Midbrain (tissue), 1 donor: ENCODE results near the gene FUT8.
"Not testable (repeated sequence)": the region's sequence is repeated elsewhere in the genome, so short reads cannot be mapped to it uniquely, and the experiment has no call there.

Source experiments
- DNase-seq: peaks from one replicate; lab custom pipeline; 2025; lab: John Stamatoyannopoulos, UW

The FUT8 gene

DNA sequence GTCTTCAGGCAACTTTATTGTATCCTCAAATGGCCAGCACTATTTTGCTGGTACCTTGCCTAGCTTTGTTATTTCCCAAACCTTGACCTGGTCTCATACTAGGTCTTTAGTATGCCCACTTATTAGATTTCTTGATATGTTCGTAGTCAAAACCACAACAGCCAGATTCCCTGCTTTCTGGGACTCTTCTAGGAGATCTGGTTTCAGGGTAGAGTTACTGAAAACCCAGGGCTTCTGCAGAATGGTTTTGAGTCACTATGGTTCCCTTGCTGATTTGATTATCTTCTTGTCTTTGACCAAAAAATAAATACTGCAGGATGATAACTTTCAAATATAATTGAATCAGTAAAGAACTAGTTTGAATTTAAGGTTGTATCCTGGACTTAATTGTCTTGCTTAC is 211.2 kb downstream of the FUT8 start:
- no peak for DNase-seq

DNA sequence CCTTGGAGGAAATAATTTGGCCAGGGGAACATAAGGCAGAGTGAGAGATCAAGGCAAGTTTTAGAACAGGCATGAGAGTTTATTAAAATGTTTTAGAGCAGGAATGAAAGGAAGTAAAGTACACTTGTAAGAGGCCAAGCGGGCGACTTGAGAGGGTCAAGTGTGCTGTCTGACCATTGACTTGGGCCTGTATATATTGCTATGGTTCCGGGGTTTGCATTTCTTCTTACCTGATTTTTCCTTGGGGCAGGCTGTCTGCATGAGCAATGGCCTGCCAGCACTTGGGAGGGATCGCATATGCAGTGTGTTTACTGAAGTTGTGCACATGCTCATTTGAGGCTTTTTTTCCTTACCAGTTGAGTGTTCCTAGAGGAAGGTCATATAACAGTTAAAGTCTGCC is 214.8 kb downstream of the FUT8 start:
- DNase-seq: no peak

DNA sequence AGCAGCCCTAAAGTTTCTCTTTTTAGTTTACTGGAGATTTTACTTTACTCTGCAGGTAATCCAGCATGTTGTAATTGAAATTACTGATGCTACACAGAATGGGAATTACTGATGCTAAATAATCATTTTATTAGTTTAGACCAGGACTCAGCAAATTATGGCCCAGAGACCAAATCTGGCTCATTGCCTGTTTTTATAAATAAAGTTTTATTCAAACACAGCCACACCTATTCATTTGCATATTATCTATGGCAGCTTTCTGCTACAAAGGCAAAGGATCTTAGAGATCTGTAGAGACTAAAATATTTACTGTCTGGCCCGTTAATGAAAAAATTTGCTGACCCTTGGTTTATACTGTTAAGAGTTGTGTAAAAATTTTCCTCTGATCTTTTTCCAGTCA is 216.1 kb downstream of the FUT8 start:
- no peak for DNase-seq

DNA sequence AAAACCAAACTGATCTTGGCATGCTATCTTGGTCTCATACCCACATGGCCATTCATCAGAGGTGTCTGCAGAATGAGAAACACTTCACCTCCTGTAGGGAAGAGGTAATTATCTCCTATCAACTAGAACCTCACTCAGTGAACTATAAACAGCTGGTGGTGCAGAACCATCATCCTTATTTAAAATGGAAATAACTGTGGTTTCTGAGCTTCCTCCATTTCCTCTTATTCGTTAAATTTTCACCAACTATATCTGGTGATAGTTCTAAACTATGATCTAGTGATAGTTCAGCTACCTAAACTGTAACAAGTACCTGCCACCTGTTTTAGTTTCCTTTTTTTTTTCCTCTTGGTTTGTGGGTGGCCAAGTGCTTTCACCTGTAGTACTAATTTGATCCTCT is 218.5 kb downstream of the FUT8 start:
- no peak for DNase-seq

DNA sequence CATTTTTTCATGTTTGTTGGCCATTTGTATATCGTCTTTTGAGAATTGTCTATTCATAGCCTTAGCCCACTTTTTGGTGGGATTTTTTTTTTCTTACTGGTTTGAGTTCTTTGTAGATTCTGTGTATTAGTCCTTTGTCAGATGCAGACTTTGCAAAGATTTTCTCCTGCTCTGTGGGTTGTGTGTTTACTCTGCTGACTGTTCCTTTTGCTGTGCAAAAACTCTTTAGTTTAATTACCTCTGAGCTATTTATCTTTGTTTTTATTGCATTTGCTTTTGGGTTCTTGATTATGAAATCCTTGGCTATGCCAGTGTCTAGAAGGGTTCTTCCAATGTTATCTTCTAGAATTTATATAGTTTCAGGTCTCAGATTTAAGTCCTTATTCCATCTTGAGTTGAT is 220.0 kb downstream of the FUT8 start:
- no peak for DNase-seq

DNA sequence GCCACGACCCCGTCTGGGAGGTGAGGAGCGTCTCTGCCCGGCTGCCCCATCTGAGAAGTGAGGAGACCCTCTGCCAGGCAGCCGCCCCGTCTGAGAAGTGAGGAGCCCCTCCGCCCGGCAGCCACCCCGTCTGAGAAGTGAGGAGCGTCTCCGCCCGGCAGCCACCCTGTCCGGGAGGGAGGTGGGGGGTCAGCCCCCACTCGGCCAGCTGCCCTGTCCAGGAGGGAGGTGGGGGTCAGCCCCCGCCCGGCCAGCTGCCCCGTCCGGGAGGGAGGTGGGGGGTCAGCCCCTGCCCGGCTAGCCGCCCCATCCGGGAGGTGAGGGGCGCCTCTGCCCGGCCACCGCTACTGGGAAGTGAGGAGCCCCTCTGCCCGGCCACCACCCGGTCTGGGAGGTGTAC is 221.1 kb downstream of the FUT8 start:
- not testable (repeated sequence) for DNase-seq

DNA sequence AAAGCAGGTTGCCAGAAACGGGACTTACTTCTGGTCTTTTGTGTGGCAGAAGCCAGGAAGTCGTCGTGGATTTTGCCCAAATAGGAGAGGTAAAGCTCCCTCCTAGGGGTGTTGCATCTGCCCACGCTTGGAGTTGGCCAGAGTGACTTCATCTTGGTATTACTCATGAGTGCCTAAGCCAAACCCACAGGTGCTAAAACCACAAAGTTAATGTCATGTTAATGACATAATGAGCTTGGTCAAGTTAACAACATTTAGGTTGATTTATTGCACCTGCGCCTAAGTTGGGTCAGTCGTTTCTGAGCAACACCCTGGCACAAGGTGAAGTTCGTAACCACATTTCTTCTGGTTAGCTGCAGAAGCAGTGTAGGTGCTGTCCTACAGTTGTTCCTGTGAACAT is 225.2 kb downstream of the FUT8 start:
- no peak for DNase-seq

DNA sequence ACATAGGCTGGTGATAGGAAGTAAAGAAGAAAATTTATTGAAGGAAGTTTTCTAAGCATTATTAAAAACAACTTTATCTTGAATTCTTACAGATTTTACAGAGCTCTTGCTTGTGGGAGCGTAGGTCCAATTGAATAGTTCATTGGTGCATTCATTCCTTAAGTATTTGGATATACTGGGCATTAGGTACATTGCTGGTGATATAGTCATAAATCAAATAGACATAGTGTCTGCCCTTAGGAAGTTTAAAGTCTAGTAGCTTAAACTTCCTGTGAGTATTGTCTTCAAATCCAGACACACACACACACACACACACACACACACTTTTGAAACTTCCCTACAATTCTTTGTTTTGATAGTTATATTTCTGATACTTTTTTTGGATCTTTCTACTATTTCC is 226.7 kb downstream of the FUT8 start:
- no peak for DNase-seq

DNA sequence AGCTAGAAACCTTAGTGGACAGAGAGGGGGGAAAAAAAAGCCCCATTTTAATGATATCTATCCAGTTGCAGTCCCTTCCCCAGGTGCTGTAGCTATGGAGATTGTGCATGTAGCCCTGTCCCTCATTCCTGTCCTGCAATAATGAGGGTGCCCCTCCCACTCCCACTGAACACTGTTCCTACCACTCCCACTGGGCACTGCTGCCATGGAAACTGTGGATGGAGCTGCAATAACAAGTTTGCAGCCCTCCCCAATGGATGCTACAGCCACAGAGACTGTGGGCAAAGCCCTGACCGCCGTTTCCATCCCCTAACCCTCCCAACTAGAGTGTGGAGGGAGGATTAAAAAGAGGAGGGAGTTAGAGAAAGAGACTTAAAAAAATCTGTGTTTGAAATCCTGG is 238.3 kb downstream of the FUT8 start:
- no peak for DNase-seq

DNA sequence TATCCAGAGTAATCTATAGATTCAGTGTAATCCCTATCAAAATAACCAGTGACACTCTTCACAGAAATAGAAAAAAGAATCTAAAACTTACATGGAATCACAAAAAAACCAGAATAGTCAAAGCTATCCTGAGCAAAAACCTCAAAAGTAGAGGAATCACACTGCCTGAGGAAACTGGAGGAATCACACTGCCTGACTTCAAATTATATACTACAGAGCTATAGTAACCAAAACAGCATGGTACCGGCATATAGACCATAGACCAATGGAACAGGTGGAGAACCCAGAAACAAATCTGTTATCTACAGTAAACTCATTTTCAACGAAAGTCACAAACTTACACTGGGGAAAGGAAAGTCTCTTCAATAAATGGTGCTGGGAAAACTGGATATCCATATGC is 244.0 kb downstream of the FUT8 start:
- DNase-seq: no peak

DNA sequence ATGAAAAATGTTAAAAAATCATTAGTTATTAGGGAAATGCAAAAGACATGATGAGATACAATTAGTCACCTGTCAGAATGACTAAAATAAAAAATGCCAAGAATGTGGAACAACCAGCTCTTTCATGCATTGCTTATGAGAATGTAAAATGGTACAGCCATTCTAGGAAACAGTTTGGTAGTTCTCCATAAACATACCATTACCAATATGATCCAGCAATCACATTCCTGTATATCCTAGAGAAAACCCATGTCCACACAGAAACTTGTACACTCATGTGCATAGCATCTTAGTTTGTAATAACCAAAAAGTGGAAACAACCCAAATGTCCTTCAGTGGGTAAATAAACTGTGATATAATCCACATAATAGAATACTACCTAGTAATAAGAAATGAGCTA is 245.7 kb downstream of the FUT8 start:
- DNase-seq: no peak

DNA sequence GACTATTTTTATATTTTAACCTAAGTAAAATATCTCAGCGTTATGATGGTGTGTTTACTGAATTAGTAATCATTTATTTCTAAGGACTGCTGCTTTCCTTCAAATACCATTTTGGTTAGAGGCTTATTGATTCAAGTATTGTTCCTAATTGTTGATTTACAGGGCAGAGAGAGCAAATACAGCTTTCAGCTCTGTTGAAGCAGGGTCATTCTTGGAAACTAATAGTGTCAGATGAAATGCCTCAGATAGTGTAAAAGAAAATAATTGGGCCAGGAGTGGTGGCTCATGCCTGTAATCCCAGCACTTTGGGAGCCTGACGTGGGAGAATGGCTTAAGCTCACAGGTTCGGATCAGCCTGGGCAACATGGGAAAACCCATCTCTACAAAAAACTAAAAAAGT is 249.3 kb downstream of the FUT8 start:
- DNase-seq: no peak

DNA sequence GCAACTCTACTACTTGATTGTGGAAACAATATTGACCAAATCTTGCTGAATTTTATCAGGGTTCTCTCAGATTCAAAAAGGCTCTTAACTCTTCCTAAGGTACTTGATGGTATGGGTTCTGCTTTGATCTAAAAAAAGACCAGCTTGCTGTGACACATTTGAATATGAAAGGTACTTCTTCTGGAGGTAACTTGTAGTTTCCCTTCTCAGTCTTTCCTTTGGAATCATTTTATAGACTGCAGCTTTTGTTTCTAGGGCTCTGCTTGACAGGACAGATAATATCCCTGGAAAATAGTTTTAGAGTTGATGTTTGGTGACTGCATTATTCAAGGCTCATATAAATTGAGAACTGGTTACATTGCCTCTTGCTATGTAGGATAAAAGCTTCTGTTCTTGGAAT is 251.9 kb downstream of the FUT8 start:
- DNase-seq: no peak

DNA sequence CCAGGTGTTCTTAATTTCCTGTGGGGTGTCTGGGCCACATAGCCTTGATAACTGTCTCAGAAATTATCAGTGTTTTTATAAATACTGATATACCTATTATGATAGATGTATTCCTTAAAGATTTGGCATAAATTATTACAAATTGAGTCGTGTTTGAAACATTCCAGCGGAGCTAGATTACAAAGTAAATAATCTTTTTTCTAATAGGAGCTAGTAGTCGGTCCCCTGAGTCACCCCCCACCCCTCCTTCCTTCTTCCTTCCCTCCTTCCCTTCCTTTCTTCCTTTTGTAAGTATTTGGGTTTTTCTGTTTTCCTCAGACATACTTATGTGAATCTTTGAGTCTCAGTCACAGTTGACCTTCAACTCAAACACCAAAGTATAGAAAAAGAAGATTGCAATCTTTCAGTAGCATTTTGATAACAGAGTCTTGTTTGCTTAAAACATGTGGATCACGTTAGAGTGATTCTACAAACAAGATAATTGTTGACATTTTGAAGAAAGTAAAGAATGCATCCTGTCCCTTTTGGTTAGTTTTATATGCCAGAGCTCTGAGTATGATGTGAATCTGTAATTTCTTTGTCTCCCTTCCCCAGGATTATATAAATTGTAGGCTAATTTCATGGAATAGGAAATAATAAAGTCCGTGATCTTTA is 264.0 kb downstream of the FUT8 start:
- DNase-seq: no peak

DNA sequence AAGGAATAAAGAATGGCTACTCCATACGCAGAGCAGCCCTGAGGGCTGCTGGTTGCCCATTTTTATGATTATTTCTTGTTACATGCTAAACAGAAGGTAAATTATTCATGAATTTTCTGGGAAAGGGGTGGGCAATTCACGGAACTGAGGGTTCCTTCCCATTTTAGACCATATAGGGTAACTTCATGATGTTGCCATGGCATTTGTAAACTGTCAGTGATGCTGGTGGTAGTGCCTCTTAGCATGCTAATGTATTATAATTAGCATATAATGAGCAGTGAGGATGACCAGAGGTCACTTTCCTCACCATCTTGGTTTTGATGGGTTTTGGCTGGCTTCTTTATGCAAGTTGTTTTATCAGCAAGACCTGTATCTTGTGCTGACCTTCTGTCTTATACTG is 273.0 kb downstream of the FUT8 start:
- no peak for DNase-seq

DNA sequence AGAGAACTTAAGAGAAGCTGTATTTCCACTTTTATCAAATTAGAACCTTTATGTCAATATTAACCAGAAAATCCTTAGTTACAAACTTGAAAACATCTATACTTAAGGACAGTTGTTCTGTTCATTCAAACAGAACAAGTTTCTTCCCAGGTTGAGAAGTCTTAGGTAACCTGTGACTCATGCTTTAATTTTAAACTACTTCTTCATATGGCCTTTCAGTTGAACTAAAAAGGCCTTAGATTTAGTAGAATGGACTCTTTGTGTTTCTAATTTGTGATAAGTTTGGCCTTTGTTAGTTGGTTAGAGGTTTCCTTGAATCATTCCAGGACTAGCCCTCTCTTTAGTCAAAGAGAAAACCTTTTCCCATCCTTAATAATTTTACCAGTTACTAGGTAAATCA is 274.2 kb downstream of the FUT8 start:
- no peak for DNase-seq

DNA sequence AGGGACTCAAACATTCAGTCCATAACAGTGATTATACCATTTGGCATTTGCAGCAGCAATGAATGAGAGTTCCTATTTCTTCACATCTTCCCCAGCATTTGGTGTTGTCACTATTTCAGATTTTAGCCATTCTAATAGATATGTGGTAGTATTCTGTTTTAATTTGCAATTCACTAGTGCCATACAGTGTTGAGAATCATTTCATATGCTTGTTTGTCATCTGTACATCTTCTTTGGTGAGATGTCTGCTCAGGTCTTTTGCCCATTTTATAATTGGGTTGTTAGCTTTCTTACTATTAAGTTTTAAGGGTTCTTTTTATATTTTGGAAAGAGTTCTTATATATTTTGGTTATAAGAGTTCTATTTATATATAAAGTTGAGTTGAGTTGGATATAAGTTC is 276.5 kb downstream of the FUT8 start:
- no peak for DNase-seq

DNA sequence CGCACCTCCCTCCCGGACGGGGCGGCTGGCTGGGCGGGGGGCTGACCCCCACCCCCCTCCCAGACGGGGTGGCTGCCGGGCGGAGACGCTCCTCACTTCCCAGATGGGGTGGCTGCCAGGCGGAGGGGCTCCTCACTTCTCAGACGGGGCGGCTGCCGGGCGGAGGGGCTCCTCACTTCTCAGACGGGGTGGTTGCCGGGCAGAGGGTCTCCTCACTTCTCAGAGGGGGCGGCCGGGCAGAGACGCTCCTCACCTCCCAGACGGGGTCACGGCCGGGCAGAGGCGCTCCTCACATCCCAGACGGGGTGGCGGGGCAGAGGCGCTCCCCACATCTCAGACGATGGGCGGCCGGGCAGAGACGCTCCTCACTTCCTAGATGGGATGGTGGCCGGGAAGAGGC is 280.0 kb downstream of the FUT8 start:
- DNase-seq: not testable (repeated sequence)

DNA sequence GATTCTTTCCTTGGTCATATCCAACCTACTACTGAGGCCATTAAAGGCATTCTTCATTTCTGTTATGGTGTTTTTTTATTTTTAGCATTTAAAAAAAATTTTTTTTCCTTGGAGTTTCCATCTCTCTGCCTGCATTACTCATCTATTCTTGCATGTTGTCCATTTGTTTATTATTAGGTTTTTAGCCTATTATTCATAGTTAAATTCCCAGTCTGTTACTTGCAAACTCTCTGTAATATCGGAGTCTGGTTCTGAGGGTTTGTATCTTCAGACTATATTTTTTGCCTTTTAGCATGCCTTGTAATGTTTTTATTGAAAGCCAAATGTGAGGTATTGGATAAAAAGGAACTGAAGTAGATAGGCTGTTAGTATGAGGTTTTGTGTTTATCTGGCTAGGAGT is 284.3 kb downstream of the FUT8 start:
- DNase-seq: no peak

DNA sequence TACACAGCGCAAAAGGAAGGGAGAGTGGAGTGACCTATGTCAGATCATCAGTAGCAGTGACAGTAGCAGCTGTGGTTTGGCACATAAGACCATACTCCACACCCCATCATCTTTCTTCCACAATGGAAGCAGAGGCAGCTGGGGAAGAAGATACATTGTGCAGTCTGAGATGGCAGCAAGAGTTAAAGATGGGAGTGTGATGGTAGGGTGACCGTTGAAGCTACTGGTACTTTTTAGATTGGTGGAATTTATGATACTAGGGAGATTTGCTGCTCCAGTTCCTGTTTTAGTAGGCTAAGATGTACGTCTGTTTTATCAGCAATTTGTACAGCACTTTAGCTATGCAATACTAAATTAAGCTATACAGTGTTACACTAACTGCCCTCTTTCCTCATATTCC is 291.0 kb downstream of the FUT8 start:
- no peak for DNase-seq

DNA sequence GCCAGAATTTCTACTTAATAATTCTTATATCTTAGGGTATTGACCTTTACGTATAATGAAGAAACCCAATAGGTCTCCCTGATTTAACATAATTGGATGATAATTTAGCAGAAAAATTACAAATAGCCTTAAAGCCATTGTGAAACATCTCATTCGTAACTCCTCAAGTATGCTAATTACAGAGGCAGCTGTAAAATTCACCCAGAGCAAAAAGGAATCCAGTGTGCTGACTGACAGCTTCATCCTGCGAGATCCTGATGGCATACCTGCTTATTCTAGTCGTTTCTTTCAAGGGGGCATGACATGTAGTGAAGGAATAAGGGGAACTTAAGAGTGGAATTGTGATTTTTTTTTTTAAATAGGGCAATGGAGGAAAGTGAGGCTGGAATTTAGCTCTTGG is 291.5 kb downstream of the FUT8 start:
- no peak for DNase-seq

DNA sequence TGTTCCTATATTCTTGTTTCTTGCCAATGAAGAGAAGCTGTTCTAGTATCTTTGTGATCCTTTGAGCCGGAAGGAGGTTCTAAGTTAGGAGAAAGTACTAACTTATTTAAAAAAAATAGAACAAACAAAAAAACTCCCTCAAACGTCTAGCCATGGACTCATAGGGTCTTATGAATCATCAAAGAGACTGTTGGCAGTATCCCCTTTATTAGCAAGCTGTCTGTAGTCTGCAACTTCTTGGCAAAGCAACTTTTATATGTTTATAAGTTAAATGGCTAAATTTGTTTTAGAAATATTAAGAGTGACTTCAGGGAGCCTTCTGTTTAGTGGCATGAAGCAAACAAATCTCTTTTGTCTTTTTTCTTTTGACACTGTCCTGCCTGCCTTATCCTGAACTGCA is 291.9 kb downstream of the FUT8 start:
- no peak for DNase-seq

DNA sequence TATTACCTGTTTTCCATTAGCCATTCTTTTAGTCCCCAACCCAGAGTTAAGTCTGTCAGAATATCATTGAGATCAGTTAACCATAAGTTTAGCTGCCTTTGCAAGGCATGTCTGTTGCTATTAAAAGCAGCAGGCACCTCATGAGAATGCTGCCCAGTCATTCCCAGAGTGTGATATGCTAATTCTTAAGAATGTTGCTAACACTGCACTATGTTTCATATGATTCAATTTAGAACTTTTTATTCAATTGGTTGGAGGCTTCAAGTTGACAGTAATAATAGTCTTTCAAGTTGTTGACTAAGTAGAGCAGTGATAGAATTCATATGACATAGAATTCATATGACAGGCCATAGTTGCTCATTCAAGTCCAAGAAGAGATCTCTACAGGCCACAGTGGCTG is 292.3 kb downstream of the FUT8 start:
- DNase-seq: no peak

DNA sequence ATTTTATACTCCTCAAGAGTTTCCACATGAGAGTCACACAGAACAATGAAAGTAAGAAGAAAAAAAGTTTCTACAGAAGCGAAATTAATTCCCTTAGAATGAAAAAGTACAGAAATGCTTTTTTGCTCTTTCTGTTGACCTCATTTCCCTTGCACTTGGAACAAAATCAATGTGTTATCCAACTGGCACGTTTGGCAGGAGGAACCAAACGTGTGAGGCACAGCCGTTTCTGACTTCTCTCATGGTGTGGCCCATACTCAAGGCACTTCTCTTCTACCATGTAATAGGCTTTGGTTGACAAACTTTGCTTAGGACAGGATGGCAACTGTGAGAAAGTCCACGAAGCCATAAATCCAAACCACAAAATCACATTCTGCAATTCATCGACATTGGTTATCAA is 297.0 kb downstream of the FUT8 start:
- no peak for DNase-seq

DNA sequence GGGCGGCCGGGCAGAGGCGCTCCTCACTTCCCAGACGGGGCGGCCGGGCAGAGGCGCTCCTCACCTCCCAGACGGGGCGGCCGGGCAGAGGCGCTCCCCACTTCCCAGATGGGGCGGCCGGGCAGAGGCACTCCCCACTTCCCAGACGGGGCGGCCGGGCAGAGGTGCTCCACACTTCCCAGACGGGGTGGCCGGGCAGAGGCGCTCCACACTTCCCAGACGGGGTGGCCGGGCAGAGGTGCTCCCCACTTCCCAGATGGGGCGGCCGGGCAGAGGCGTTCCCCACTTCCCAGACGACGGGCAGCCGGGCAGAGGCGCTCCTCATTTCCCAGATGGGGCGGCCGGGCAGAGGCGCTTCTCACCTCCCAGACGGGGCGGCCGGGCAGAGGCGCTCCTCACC is 304.3 kb downstream of the FUT8 start:
- DNase-seq: not testable (repeated sequence)
